Spleen (tissue), 11 donors: ENCODE measurements around the gene FBXL20. TPM values are rescaled to one million over a fixed set of nuclear protein-coding genes. Genes with fewer than 3 reads are reported as not detected.

Experiments
- DNase-seq: peaks from one replicate; pipeline ENCODE4 v3.0.0-alpha.2; 2020
- H3K27ac ChIP-seq, 8 donors: fragments of 200-600 bp; sonication (generic) in 7 of 8; 1 replicate in 4 of 8; 2 replicates in 4 of 8; pipeline versions ENCODE4 v1.5.0 to v1.8.0; 2016 to 2021; ENCODE audit warnings: inconsistent platforms in 4 of 8, mild to moderate bottlenecking in 4 of 8, moderate library complexity in 1 of 8
- H3K27me3 ChIP-seq, 7 donors: fragments of 200-600 bp; sonication (generic) in 6 of 7; replicated peaks in 1 of 7; 1 replicate in 4 of 7; 2 replicates in 3 of 7; pipeline versions ENCODE4 v1.5.0 to v1.8.0; 2016 to 2021; ENCODE audit warnings: inconsistent platforms in 3 of 7, mild to moderate bottlenecking in 1 of 7
- H3K36me3 ChIP-seq, 6 donors: fragments of 200-600 bp; sonication (generic) in 5 of 6; 1 replicate in 4 of 6; 2 replicates in 2 of 6; pipeline versions ENCODE4 v1.5.0 to v1.8.0; 2016 to 2021; ENCODE audit warnings: inconsistent platforms in 2 of 6
- H3K4me1 ChIP-seq, 6 donors: fragments of 200-600 bp; sonication (generic) in 5 of 6; 1 replicate in 3 of 6; 2 replicates in 3 of 6; pipeline versions ENCODE4 v1.5.0 to v1.8.0; 2016 to 2021; ENCODE audit warnings: inconsistent platforms in 3 of 6
- H3K4me3 ChIP-seq, 8 donors: fragments of 200-600 bp; sonication (generic) in 7 of 8; 1 replicate in 4 of 8; 2 replicates in 4 of 8; pipeline versions ENCODE4 v1.5.0 to v1.8.0; 2016 to 2021; ENCODE audit warnings: inconsistent platforms in 4 of 8, mild to moderate bottlenecking in 4 of 8, moderate library complexity in 2 of 8
- H3K9me3 ChIP-seq, 8 donors: fragments of 200-600 bp; sonication (generic) in 7 of 8; 1 replicate in 4 of 8; 2 replicates in 4 of 8; pipeline versions ENCODE4 v1.5.0 to v1.8.0; 2016 to 2021; ENCODE audit warnings: inconsistent platforms in 4 of 8
- POLR2A ChIP-seq, 3 donors: fragments of 450-650 bp; IDR thresholded peaks; one replicate each; pipeline ENCODE4 v1.5.1; 2017; ENCODE audit warnings: antibody characterized with exemption in 3 of 3, mild to moderate bottlenecking in 1 of 3
- POLR2AphosphoS5 ChIP-seq, 3 donors: sonication (generic); formaldehyde crosslinking; IDR thresholded peaks; one replicate each; pipeline ENCODE4 v1.5.1; 2017; ENCODE audit warnings: antibody characterized with exemption in 3 of 3
- WGBS, 5 donors: extraction: QIAGEN DNeasy Blood & Tissue Kit in 3 of 5; methylation state at CpG; one replicate each; pipeline versions ENCODE4 v1.1.5 to v1.1.7; 2013 to 2018; 5-methylcytosine and 5-hydroxymethylcytosine counted together
- intact Hi-C: fragments of 100-400 bp; cut with DNase I; formaldehyde crosslinking; loops from one replicate; pipeline ENCODE4 v1.15.0; 2023; ENCODE audit warnings: low total_unique reads
- polyA plus RNA-seq, 3 donors: library from polyadenylated mRNA; stranded (reverse); fragments of 200-250 nt; gene quantifications; one replicate each; pipeline ENCODE4 v1.2.1, GENCODE V29; 2013
- total RNA-seq, 7 donors: library from RNA; depleted of rRNA in 3 of 7; stranded (reverse); fragments of >200 nt in 3 of 7; fragmentation: NEBNext Ultra II Directional in 4 of 7; extraction: Animal tissue kit (Norgen Biotek cat#: 25700) in 4 of 7; gene quantifications; one replicate each; pipeline versions ENCODE4 v1.1.0 to v1.2.1, GENCODE V29; 2016 to 2021
- TF ChIP-seq, protein P1 (sequence below), 11 experiments: fragments of 200-600 bp in 7 of 11; fragments of 450-650 bp in 4 of 11; sonication (generic) in 4 of 11; IDR thresholded peaks in 8 of 11; conservative IDR thresholded peaks in 3 of 11; 1 replicate in 7 of 11; 2 replicates in 4 of 11; pipeline versions ENCODE4 v1.4.0 to v1.8.0; 2016 to 2021; ENCODE audit warnings: antibody characterized with exemption in 11 of 11, inconsistent platforms in 4 of 11, mild to moderate bottlenecking in 1 of 11
- donor health status: healthy with polysubstance abuse.
- donor health status: DM: no; HTN: no; CAD: no; lungs with moderate emphysema.
- donor health status: DM: no; HTN: no; CAD: no.
- donor health status: Bipolar disorder and iron deficiency.
- donor health status: healthy.
- donor health status: DM: no; HTN: no; CAD: no.
- donor health status: DM: yes; HTN: yes; CAD: no.

The FBXL20 gene
- total and polyA plus RNA-seq, 10 donors, result 1.9 to 28.0 (median 24.0) TPM

DNA sequence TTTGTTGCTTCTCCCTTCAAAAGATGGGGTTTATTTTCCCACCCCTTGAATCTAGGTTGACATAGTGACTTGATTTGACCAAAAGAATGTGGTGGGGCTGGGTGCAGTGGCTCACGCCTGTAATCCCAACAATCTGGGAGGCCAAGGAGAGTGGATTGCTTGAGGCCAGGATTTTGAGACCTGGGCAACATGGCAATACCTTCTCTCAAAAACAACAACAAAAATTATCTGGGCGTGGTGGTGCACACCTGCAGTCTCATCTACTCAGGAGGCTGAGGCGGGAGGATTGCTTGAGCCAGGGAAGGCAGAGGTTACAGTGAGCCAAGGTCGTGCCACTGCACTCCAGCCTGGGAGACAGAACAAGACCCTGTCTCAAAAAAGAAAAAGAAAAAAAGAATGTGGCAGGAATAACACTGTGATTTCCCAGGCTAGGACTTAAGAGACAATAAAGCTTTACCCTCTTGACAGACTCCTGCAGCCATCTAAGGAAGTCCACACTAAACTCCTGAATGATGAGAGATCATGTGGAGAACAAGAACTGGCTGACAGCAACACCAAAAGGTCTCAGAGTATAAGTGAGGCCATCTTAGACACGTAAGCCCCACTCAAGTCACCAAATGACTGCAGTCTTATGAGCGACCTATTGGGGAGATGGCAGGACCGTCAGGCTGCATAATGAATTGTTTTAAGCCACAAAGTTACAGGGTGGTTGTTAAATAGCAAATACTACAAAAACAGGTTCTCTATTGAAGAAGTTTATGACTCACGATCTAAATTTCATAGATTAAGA, 37.0 kb downstream of the FBXL20 start:
- Histone ChIP-seq H3K36me3 (peaks cover 0 to 3% (median 0%) of the 10 kb centered on the region in 6 donors), H3K4me3 (peak overlapping the region in 1 of 8 donors; percentile 2), H3K27ac (peak overlapping the region in 7 of 8 donors; percentile 22 to 79 (median 60)), H3K4me1 (peaks cover 2 to 73% (median 40%) of the 10 kb centered on the region in 6 donors), H3K27me3 (no peaks in the 10 kb centered on the region), H3K9me3 (no peaks in the 10 kb centered on the region)
- intact Hi-C loops, result no loop called here
- TF ChIP-seq POLR2AphosphoS5 (IDR thresholded peaks at IDR 0.05) (no peak), POLR2A (IDR thresholded peaks at IDR 0.05) (no peak)
- TF ChIP-seq, protein P1, sequence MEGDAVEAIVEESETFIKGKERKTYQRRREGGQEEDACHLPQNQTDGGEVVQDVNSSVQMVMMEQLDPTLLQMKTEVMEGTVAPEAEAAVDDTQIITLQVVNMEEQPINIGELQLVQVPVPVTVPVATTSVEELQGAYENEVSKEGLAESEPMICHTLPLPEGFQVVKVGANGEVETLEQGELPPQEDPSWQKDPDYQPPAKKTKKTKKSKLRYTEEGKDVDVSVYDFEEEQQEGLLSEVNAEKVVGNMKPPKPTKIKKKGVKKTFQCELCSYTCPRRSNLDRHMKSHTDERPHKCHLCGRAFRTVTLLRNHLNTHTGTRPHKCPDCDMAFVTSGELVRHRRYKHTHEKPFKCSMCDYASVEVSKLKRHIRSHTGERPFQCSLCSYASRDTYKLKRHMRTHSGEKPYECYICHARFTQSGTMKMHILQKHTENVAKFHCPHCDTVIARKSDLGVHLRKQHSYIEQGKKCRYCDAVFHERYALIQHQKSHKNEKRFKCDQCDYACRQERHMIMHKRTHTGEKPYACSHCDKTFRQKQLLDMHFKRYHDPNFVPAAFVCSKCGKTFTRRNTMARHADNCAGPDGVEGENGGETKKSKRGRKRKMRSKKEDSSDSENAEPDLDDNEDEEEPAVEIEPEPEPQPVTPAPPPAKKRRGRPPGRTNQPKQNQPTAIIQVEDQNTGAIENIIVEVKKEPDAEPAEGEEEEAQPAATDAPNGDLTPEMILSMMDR (IDR thresholded peaks at IDR 0.05 in 8 of 11, conservative IDR thresholded peaks at IDR 0.05 in 3 of 11), result no peak
- WGBS, 5 donors, result 83 to 95% (median 86%) methylated on average over 8 of the region's 8 CpGs
- no peak for DNase-seq

- intact Hi-C loops, result no loop called here
- peaks cover 0 to 3% (median 0%) of the 10 kb centered on the region in 6 donors for H3K36me3 ChIP-seq
- peaks cover 2 to 72% (median 42%) of the 10 kb centered on the region in 6 donors for H3K4me1 ChIP-seq
- 83 to 100% (median 96%) methylated on average over 1 of the region's 1 CpG for WGBS, 5 donors
- H3K4me3 ChIP-seq, result no peak overlapping the region
- no peak for DNase-seq
- H3K9me3 ChIP-seq, result no peaks in the 10 kb centered on the region
- H3K27ac ChIP-seq, result peak overlapping the region in 4 of 8 donors; percentile 3 to 35 (median 21)
- H3K27me3 ChIP-seq, result no peaks in the 10 kb centered on the region
- TF ChIP-seq, protein P1 (IDR thresholded peaks at IDR 0.05 in 8 of 11, conservative IDR thresholded peaks at IDR 0.05 in 3 of 11), result no peak
- TF ChIP-seq POLR2AphosphoS5 (IDR thresholded peaks at IDR 0.05), result no peak
- no peak for TF ChIP-seq POLR2A (IDR thresholded peaks at IDR 0.05)
Observed at GRCh38 chr17:39361064-39361463, 40.4 kb downstream of the FBXL20 start.

GRCh38 chr17:39360537-39360936, 40.9 kb downstream of the FBXL20 start:
- no peaks in the 10 kb centered on the region for H3K27me3 ChIP-seq
- peaks cover 2 to 67% (median 37%) of the 10 kb centered on the region in 6 donors for H3K4me1 ChIP-seq
- H3K27ac ChIP-seq, result peak overlapping the region in 4 of 8 donors; percentile 3 to 35 (median 21)
- no peak for DNase-seq
- intact Hi-C loops, result no loop called here
- WGBS, 5 donors, result 59 to 81% (median 64%) methylated on average over 3 of the region's 3 CpGs
- H3K4me3 ChIP-seq, result no peak overlapping the region
- H3K36me3 ChIP-seq, result peaks cover 0 to 3% (median 0%) of the 10 kb centered on the region in 6 donors
- H3K9me3 ChIP-seq, result no peaks in the 10 kb centered on the region
- no peak for TF ChIP-seq POLR2A (IDR thresholded peaks at IDR 0.05)
- peak in 1 of 3 donors; percentile 13 for TF ChIP-seq POLR2AphosphoS5 (IDR thresholded peaks at IDR 0.05)
- TF ChIP-seq, protein P1 (IDR thresholded peaks at IDR 0.05 in 8 of 11, conservative IDR thresholded peaks at IDR 0.05 in 3 of 11), result no peak

GRCh38 chr17:39359994-39360393, 41.4 kb downstream of the FBXL20 start:
- 67 to 88% (median 85%) methylated on average over 1 of the region's 1 CpG for WGBS, 5 donors
- no peak overlapping the region for H3K4me3 ChIP-seq
- intact Hi-C loops, result no loop called here

More at GRCh38 chr17:39359994-39360393, 41.4 kb downstream of the FBXL20 start:
- TF ChIP-seq, protein P1 (IDR thresholded peaks at IDR 0.05 in 8 of 11, conservative IDR thresholded peaks at IDR 0.05 in 3 of 11), result no peak
- TF ChIP-seq POLR2AphosphoS5 (IDR thresholded peaks at IDR 0.05) (no peak), POLR2A (IDR thresholded peaks at IDR 0.05) (no peak)
- Histone ChIP-seq H3K36me3 (peaks cover 0 to 3% (median 0%) of the 10 kb centered on the region in 6 donors), H3K9me3 (no peaks in the 10 kb centered on the region), H3K27ac (peak overlapping the region in 1 of 8 donors; percentile 61), H3K27me3 (no peaks in the 10 kb centered on the region), H3K4me1 (peaks cover 2 to 62% (median 33%) of the 10 kb centered on the region in 6 donors)
- no peak for DNase-seq
